GM19025 (cell line): ENCODE results near the gene PPP1R27.
A peak's percentile ranks its signal among the peaks of the same experiment; 100 is the strongest.

Experiments used
- ATAC-seq: cut with Tn5 transposase; IDR thresholded peaks from one replicate; pipeline ENCODE4 v1.9.1; 2021; ENCODE audit warnings: mild to moderate bottlenecking, low read depth, moderate library complexity; ENCODE audit not compliant: unreplicated experiment

The PPP1R27 gene

GRCh38 chr17:81834831-81835267 is at the start of gene PPP1R27:
Gene PPP1R27, minus strand, starts transcription at chr17:81835050. Its CDS starts 97 bp downstream, at chr17:81834953.
- ATAC-seq = no peak

GRCh38 chr17:81884520-81884919 is 49.7 kb upstream of the PPP1R27 start:
- ATAC-seq = no peak

GRCh38 chr17:81879121-81879520 is 44.3 kb upstream of the PPP1R27 start:
- ATAC-seq = no peak

GRCh38 chr17:81878294-81878693 is 43.4 kb upstream of the PPP1R27 start:
- ATAC-seq = no peak

- ATAC-seq = no peak
These were observed 42.7 kb upstream of the PPP1R27 start for GRCh38 chr17:81877569-81877968.

GRCh38 chr17:81871387-81872230 is 36.8 kb upstream of the PPP1R27 start:
- ATAC-seq = peak; percentile 42

GRCh38 chr17:81870981-81871386 is 36.1 kb upstream of the PPP1R27 start, which contains the start of gene ARHGDIA:
Gene ARHGDIA, minus strand, starts transcription at chr17:81871337. Its CDS starts 1,407 bp downstream, at chr17:81869930.
- peak; percentile 24 for ATAC-seq

GRCh38 chr17:81870131-81870980 is 35.5 kb upstream of the PPP1R27 start:
- ATAC-seq = peak; percentile 15

- no peak for ATAC-seq
These were observed 34.6 kb upstream of the PPP1R27 start for GRCh38 chr17:81869221-81870130.

- ATAC-seq = no peak
These were observed 33.9 kb upstream of the PPP1R27 start for GRCh38 chr17:81868674-81869220.

GRCh38 chr17:81867991-81868673 is 33.3 kb upstream of the PPP1R27 start:
- no peak for ATAC-seq

- no peak for ATAC-seq
These were observed 32.5 kb upstream of the PPP1R27 start for GRCh38 chr17:81867170-81867990.

- no peak for ATAC-seq
These were observed 31.8 kb upstream of the PPP1R27 start for GRCh38 chr17:81866440-81867169.

GRCh38 chr17:81865733-81866439 is 31.0 kb upstream of the PPP1R27 start:
- ATAC-seq = no peak

GRCh38 chr17:81865358-81865732 is 30.5 kb upstream of the PPP1R27 start:
- ATAC-seq = no peak

GRCh38 chr17:81863833-81864768 is 29.3 kb upstream of the PPP1R27 start:
- ATAC-seq = no peak
